ENCODE measurements around the gene C2CD4B. TPM values are rescaled to one million over a fixed set of nuclear protein-coding genes. Genes with fewer than 3 reads are reported as not detected.

C2CD4B gene
- total RNA-seq: 4.8 TPM
- polyA plus RNA-seq (ENCODE audit: insufficient read depth in 1 of 8, insufficient read length in 8 of 8, low replicate concordance in 1 of 8): 1 to 10 TPM; 1.1 to 6.8 (median 2.8) TPM
- long read RNA-seq, donor 1, partial matches to known transcripts: 0 of 3 reads
- long read RNA-seq, donor 1, other reads (novel, unspliced or antisense): 0 of 3 reads
- long read RNA-seq, donor 2, partial matches to known transcripts: 0 of 1 reads
- long read RNA-seq, donor 2, other reads (novel, unspliced or antisense): 0 of 1 reads
- long read RNA-seq, donor 3, partial matches to known transcripts: 0 of 1 reads
- long read RNA-seq, donor 3, other reads (novel, unspliced or antisense): 0 of 1 reads
- long read RNA-seq, donor 4, transcript C2CD4B-201 (2 exons, 1,579 nt): major isoform, 23 of 23 reads
- long read RNA-seq, donor 4, partial matches to known transcripts: 0 of 23 reads
- long read RNA-seq, donor 4, other reads (novel, unspliced or antisense): 0 of 23 reads
- long read RNA-seq, donor 5, partial matches to known transcripts: 0 of 3 reads
- long read RNA-seq, donor 5, other reads (novel, unspliced or antisense): 0 of 3 reads
- long read RNA-seq, donor 6, partial matches to known transcripts: 0 of 2 reads
- long read RNA-seq, donor 6, other reads (novel, unspliced or antisense): 0 of 2 reads
- long read RNA-seq, donor 7, partial matches to known transcripts: 0 of 2 reads
- long read RNA-seq, donor 7, other reads (novel, unspliced or antisense): 0 of 2 reads
- long read RNA-seq, donor 8, partial matches to known transcripts: 0 of 1 reads
- long read RNA-seq, donor 8, other reads (novel, unspliced or antisense): 0 of 1 reads
- long read RNA-seq, donor 9, partial matches to known transcripts: 0 of 1 reads
- long read RNA-seq, donor 9, other reads (novel, unspliced or antisense): 0 of 1 reads
- long read RNA-seq, donor 10, partial matches to known transcripts: 0 of 3 reads
- long read RNA-seq, donor 10, other reads (novel, unspliced or antisense): 0 of 3 reads
- long read RNA-seq, donor 11, partial matches to known transcripts: 0 of 3 reads
- long read RNA-seq, donor 11, other reads (novel, unspliced or antisense): 0 of 3 reads

GRCh38 chr15:62165104-62165792 lies at the start of gene C2CD4B:
C2CD4B (minus strand) TSS chr15:62165285; CDS start chr15:62164984, 301 bp downstream.
- peak; percentile 40 for DNase-seq
- no peaks in the 10 kb centered on the region for H3K9me3 ChIP-seq (replicated peaks; ENCODE audit: control insufficient read depth, low read depth, low read length)
- peak within 1 kb of the TSS; percentile 41 for H3K4me3 ChIP-seq (ENCODE audit: low read length)
- peak within 1 kb of the TSS; percentile 69 for H3K27ac ChIP-seq (ENCODE audit: low read length)
- peaks cover 8% of the 10 kb centered on the region for H3K4me1 ChIP-seq (ENCODE audit: control insufficient read depth, insufficient read depth, low read length)
- 12% methylated on average over 26 of the region's 34 CpGs for WGBS (ENCODE audit: insufficient coverage)
- H3K36me3 ChIP-seq (ENCODE audit: control insufficient read depth, insufficient read depth, low read length): no peaks in the 10 kb centered on the region
- peaks cover 25% of the 10 kb centered on the region for H3K27me3 ChIP-seq (ENCODE audit: control insufficient read depth, insufficient read depth, low read length)

DNA sequence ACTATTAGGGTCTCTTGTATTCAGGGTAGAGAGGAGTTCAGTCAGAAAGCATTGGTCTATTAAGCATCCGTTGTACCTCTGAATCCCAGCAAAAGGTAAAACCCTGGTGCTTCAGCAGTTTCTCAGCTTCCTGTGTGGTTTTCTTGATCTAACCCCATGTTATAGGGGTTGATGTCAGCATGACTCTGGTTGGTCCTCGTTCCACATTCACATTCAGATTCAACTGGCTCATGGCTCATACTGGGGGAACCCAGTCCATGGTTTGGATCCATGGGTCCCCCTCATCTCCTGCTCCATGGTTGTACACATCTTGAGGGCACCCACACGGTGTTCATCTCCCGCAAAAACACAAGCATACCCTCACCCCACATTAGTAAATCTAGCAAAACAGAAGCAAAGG lies 47.7 kb upstream of the C2CD4B start:
- DNase-seq: no peak
- Histone ChIP-seq H3K4me3 (ENCODE audit: low read length) (no peak overlapping the region), H3K27me3 (ENCODE audit: control insufficient read depth, insufficient read depth, low read length) (no peaks in the 10 kb centered on the region), H3K9me3 (replicated peaks; ENCODE audit: control insufficient read depth, low read depth, low read length) (peaks cover 23% of the 10 kb centered on the region), H3K4me1 (ENCODE audit: control insufficient read depth, insufficient read depth, low read length) (no peaks in the 10 kb centered on the region), H3K27ac (ENCODE audit: low read length) (no peak overlapping the region), H3K36me3 (ENCODE audit: control insufficient read depth, insufficient read depth, low read length) (no peaks in the 10 kb centered on the region)
- WGBS (ENCODE audit: insufficient coverage): 57% methylated on average over 1 of the region's 4 CpGs

GRCh38 chr15:62211348-62211747 lies 46.3 kb upstream of the C2CD4B start:
- H3K9me3 ChIP-seq (replicated peaks; ENCODE audit: control insufficient read depth, low read depth, low read length): peaks cover 11% of the 10 kb centered on the region
- no peaks in the 10 kb centered on the region for H3K4me1 ChIP-seq (ENCODE audit: control insufficient read depth, insufficient read depth, low read length)
- no peak overlapping the region for H3K4me3 ChIP-seq (ENCODE audit: low read length)
- 100% methylated on average over 1 of the region's 2 CpGs for WGBS (ENCODE audit: insufficient coverage)
- DNase-seq: no peak
- H3K27me3 ChIP-seq (ENCODE audit: control insufficient read depth, insufficient read depth, low read length): no peaks in the 10 kb centered on the region
- H3K27ac ChIP-seq (ENCODE audit: low read length): no peak overlapping the region
- H3K36me3 ChIP-seq (ENCODE audit: control insufficient read depth, insufficient read depth, low read length): no peaks in the 10 kb centered on the region

DNA sequence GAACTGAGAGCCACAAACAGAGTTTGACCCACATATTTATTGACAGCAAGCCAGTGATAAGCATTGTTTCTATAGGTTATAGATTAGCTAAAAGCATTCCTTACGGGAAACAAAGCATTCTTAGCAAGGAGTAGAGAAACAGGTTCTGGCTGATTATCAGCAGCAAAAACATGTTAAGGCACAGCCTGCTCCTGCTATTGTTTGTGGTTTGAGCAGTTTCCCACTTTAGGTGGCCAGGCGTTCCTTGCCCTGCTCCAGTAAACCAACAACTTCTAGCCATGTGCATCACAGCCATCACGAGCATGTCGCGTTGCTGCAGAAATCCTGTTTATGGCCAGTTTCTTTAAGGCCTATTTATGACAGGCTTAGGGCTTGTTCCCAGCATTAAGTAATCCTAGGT lies 44.7 kb upstream of the C2CD4B start:
- Histone ChIP-seq H3K4me3 (ENCODE audit: low read length) (no peak overlapping the region), H3K27me3 (ENCODE audit: control insufficient read depth, insufficient read depth, low read length) (no peaks in the 10 kb centered on the region), H3K4me1 (ENCODE audit: control insufficient read depth, insufficient read depth, low read length) (no peaks in the 10 kb centered on the region), H3K9me3 (replicated peaks; ENCODE audit: control insufficient read depth, low read depth, low read length) (peaks cover 5% of the 10 kb centered on the region), H3K27ac (ENCODE audit: low read length) (no peak overlapping the region), H3K36me3 (ENCODE audit: control insufficient read depth, insufficient read depth, low read length) (no peaks in the 10 kb centered on the region)
- WGBS (ENCODE audit: insufficient coverage): 95% methylated on average over 4 of the region's 5 CpGs
- no peak for DNase-seq

DNA sequence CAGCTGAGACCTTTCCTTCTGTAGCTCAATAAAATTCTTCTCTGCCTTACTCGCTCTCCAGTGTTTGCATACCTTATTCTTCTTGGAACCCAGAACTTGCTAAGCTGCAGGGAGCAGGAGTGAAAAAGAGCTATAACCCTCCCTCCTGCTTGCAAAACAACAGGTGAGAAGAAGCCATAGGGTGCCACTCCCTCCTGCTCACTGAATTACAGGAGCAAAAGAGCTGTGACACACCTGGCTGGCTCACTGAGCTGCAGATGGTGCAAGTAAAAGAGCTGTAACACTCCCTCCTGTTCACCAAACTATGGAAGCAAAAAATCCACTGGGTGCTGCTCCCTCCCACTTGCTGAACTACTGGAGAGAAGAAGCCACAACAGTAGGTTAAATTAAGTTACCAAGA lies 44.2 kb upstream of the C2CD4B start:
- WGBS (ENCODE audit: insufficient coverage): no CpG with 5 or more reads among the region's 1 CpG
- Histone ChIP-seq H3K4me3 (ENCODE audit: low read length) (no peak overlapping the region), H3K27me3 (ENCODE audit: control insufficient read depth, insufficient read depth, low read length) (no peaks in the 10 kb centered on the region), H3K27ac (ENCODE audit: low read length) (no peak overlapping the region), H3K4me1 (ENCODE audit: control insufficient read depth, insufficient read depth, low read length) (no peaks in the 10 kb centered on the region), H3K9me3 (replicated peaks; ENCODE audit: control insufficient read depth, low read depth, low read length) (peaks cover 5% of the 10 kb centered on the region), H3K36me3 (ENCODE audit: control insufficient read depth, insufficient read depth, low read length) (no peaks in the 10 kb centered on the region)
- no peak for DNase-seq

GRCh38 chr15:62208884-62209283 lies 43.8 kb upstream of the C2CD4B start:
- H3K4me1 ChIP-seq (ENCODE audit: control insufficient read depth, insufficient read depth, low read length): no peaks in the 10 kb centered on the region
- WGBS (ENCODE audit: insufficient coverage): 93% methylated on average over 3 of the region's 3 CpGs
- H3K9me3 ChIP-seq (replicated peaks; ENCODE audit: control insufficient read depth, low read depth, low read length): peaks cover 5% of the 10 kb centered on the region
- no peak overlapping the region for H3K4me3 ChIP-seq (ENCODE audit: low read length)
- no peaks in the 10 kb centered on the region for H3K27me3 ChIP-seq (ENCODE audit: control insufficient read depth, insufficient read depth, low read length)
- H3K27ac ChIP-seq (ENCODE audit: low read length): no peak overlapping the region
- DNase-seq: no peak
- no peaks in the 10 kb centered on the region for H3K36me3 ChIP-seq (ENCODE audit: control insufficient read depth, insufficient read depth, low read length)

DNA sequence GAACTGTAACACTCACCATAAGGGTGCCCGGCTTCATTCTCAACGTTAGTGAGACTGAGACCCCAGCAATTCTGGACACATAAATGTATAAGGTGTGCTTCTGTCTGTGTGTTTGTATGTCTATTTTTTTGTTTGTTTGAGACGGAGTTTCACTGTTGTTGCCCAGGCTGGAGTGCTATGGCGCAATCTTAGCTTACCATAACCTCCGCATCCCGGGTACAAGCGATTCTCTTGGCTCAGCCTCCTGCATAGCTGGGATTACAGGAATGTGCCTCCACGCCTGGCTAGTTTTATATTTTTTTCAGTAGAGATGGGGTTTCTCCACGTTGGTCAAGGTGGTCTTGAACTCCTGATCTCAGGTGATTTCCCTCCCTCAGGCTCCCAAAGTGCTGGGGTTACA lies 43.3 kb upstream of the C2CD4B start:
- H3K27me3 ChIP-seq (ENCODE audit: control insufficient read depth, insufficient read depth, low read length): no peaks in the 10 kb centered on the region
- 100% methylated on average over 1 of the region's 9 CpGs for WGBS (ENCODE audit: insufficient coverage)
- no peak overlapping the region for H3K27ac ChIP-seq (ENCODE audit: low read length)
- H3K36me3 ChIP-seq (ENCODE audit: control insufficient read depth, insufficient read depth, low read length): no peaks in the 10 kb centered on the region
- no peak overlapping the region for H3K4me3 ChIP-seq (ENCODE audit: low read length)
- peaks cover 5% of the 10 kb centered on the region for H3K9me3 ChIP-seq (replicated peaks; ENCODE audit: control insufficient read depth, low read depth, low read length)
- no peak for DNase-seq
- H3K4me1 ChIP-seq (ENCODE audit: control insufficient read depth, insufficient read depth, low read length): no peaks in the 10 kb centered on the region

GRCh38 chr15:62190675-62191074 lies 25.6 kb upstream of the C2CD4B start:
- Histone ChIP-seq H3K9me3 (replicated peaks; ENCODE audit: control insufficient read depth, low read depth, low read length) (no peaks in the 10 kb centered on the region), H3K4me3 (ENCODE audit: low read length) (no peak overlapping the region), H3K4me1 (ENCODE audit: control insufficient read depth, insufficient read depth, low read length) (peaks cover 3% of the 10 kb centered on the region), H3K36me3 (ENCODE audit: control insufficient read depth, insufficient read depth, low read length) (no peaks in the 10 kb centered on the region), H3K27me3 (ENCODE audit: control insufficient read depth, insufficient read depth, low read length) (peaks cover 2% of the 10 kb centered on the region), H3K27ac (ENCODE audit: low read length) (no peak overlapping the region)
- no peak for DNase-seq
- WGBS (ENCODE audit: insufficient coverage): 78% methylated on average over 2 of the region's 2 CpGs

DNA sequence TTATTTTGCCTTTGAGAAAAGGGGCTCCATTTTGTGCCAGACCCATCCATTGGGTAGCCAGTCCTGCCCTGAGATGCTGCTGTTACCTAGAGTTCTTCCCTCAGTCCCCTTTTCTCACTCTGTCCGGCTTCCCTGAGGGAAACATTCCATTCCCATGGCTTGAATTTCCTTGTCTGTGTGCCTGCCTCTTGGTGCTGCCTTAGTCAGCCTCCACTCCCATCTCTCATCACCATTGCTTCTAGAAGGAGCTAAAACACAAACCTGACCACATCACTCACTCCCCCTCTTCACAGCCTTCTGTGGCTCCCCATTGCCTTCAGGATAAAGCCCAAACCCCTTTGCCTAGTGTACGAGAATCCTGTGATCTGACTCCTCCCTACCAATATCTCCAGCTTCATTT lies 25.2 kb upstream of the C2CD4B start:
- peaks cover 2% of the 10 kb centered on the region for H3K27me3 ChIP-seq (ENCODE audit: control insufficient read depth, insufficient read depth, low read length)
- no peak overlapping the region for H3K27ac ChIP-seq (ENCODE audit: low read length)
- H3K36me3 ChIP-seq (ENCODE audit: control insufficient read depth, insufficient read depth, low read length): no peaks in the 10 kb centered on the region
- 65% methylated on average over 2 of the region's 2 CpGs for WGBS (ENCODE audit: insufficient coverage)
- no peaks in the 10 kb centered on the region for H3K9me3 ChIP-seq (replicated peaks; ENCODE audit: control insufficient read depth, low read depth, low read length)
- H3K4me3 ChIP-seq (ENCODE audit: low read length): no peak overlapping the region
- H3K4me1 ChIP-seq (ENCODE audit: control insufficient read depth, insufficient read depth, low read length): peaks cover 3% of the 10 kb centered on the region
- no peak for DNase-seq
